ENCODE results near the gene MINDY4.

MINDY4 gene

GRCh38 chr7:30859940-30860496 lies 88.8 kb downstream of the MINDY4 start:
- no peak for DNase-seq

- no peak for DNase-seq
These were observed 90.4 kb downstream of the MINDY4 start for GRCh38 chr7:30861612-30862011.

DNA sequence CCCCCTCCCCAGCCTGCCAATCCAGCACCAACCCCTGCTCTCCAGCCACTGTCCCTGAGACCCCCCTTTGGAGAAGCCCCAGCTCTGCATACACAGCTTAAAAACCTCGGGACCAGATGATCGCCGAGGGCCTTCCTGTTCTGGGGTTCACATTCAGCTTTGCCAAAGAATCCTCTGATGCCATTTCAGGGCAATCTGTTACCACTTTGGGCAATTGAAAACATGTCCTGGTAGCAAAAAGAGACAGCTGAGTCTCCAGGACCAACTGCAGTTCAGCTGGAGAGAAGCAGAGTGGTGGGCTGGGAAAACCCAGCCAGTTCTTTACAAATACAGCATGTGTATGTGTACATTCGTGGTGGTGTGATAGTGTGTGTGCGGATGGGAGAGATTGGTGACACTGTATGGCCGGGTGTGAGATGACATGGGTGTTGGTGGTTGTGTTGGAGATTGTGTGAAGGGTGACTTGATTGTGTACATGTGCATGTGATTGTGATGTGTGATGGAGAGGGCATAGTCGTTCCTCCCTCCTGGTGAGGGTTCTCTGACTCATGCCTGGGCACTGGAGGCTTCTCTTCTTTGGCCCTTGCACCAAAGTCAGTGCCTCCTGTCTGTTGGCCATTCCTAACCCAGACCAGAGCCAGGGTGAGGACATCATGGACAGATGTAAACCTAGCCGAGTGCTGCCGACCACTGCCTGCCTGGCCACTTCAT lies 91.9 kb downstream of the MINDY4 start:
- no peak for DNase-seq

DNA sequence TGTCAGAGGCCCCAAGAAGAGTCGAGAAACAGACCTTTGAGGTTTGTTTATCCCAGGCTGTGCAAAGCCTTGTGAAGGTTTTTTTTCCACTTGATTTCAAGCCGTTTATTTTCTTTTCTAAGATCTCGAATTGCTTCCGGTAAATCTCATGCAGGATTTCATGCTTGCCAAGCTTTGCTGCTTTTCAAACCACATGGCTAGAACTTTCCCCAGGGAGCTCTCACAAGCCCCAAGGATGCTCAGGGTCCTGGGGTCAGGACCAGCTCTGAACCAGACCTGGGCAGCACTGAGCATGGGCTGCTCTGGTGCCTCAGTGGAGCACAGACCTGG lies 92.5 kb downstream of the MINDY4 start:
- no peak for DNase-seq

DNA sequence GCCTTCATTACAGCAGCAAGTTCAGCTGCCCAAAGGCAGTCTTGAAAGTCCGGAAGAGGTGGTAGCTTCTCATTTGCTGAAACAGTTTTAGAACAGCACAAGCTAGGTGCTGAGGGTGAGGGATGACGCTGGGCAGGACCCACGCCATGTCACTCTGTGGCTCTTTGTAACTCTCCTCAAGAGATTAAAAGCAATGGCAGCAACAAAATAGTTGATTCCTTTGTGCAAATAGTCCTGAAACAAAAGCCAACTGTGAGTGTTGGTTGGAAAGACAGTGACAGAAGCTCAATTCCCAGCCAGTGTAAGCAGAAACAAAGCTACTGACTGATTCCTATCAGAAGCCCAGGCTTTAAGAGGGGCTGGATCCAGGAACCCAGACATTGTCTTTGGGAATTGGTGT lies 92.9 kb downstream of the MINDY4 start:
- DNase-seq, result no peak

- DNase-seq, result no peak
These were observed 93.9 kb downstream of the MINDY4 start for GRCh38 chr7:30865076-30865475.

GRCh38 chr7:30865821-30866220 lies 94.6 kb downstream of the MINDY4 start:
- DNase-seq, result no peak

GRCh38 chr7:30866939-30867338 lies 95.7 kb downstream of the MINDY4 start:
- DNase-seq, result no peak

DNA sequence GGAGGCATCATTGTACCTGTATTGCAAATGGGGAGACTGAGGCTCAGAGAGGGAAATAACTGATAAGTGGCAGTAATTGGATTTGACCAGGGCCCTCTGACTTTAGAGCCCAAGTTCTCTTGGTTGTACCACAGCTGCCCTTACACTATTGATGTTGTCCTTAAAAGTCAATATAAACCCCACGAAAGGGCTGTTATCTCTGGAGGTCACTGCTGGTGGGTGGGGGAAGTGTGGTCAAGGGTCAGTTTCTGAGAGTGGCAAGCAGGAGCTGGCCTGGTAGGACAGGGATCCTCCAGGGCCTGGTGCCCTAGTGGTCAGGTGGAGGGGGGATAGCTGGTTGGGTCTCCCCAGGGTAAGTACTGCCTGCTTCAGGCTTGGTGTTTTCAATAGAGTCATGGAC lies 96.3 kb downstream of the MINDY4 start:
- DNase-seq, result no peak

DNA sequence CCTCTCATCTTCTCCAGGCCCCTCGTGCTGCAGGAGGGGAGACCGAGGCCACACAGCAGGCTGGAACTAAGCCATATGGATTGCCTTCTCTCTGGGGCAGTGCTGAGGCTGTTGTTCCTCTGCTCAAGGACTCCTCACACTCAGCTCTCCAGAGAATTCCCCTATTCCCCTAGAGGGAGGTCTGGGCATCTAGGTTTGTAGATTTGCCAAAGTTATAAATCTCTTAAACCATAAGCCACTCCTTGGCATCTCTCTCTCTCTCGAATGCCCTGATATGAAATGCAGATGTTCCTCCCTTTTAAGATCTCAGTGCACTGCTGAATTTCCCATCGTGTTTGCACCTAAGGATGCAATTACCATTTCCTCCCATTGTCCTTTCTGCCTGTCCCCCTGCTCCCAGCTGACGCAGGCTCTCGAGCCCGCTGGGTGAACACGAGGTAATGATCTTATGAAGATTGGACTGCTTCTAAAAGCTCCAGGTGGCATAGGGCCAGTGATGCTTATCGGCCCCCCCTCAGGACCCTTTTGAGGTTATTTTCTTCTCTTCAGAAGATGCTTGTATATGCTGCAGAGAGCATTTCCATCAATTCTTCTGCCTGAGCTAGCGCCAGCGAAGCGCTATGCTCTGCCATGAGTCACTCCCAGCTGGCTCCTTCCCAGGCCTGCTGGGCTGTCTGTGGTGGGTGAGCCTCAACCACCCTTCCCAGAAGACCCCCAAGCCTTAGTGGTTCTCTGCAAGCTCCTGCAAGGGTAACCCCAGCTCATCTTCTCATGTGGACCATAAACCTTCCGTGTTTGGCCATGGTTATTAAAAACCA lies 98.8 kb downstream of the MINDY4 start:
- DNase-seq, result no peak

DNA sequence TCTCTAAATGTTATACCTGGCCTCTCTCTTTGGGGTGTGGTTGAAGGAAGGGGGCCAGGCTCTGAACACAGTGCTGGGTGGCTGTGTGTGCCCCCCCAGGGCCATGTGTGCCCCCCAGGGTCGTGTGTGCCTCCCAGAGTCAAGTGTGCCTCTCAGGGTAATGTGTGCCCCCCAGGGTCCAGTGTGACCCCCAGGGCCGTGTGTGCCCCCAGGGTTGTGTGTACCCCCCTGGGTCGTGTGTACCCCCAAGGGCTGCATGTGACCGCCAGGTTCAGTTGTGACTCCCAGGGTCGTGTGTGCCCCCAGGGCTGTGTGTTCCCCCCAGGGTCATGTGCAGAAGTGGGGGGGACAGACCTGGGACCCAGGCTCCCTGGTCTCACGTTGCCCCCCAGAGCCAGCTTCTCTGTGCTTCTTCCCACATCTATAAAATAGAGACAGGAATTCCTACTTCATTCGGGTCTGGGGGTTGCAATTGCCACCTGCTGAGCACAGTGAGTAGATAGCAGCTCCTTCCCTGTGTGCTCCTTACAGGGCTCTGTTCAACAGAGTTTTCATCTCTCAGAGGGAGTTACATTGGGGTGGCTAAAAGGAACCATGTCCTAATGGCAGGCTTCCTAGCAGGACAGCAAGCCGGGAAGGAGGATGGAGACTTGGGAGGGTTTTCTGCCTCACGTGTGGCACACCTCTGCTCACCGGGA lies 99.8 kb downstream of the MINDY4 start:
- DNase-seq, result no peak

GRCh38 chr7:30871655-30872054 lies 100.4 kb downstream of the MINDY4 start:
- no peak for DNase-seq

DNA sequence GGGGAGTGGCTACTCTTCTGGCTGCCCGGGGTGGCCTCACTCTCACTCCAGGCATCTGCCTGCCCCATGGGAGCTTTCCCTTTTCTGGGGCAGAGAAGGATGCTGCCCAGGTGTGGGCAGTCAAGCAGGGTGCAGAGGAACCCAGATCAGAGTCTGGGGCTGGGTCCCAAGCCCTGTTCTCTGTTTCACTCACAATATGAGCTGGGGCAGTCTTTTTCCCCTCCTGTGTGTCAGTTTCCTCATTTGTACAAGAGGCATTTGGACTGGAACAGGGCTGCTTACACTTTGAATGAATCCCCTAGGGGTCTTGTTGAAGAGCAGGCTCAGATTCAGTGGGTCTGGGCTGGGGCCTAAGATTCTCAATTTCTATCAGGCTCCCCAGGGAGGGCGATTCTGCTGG lies 102.0 kb downstream of the MINDY4 start:
- DNase-seq, result no peak

DNA sequence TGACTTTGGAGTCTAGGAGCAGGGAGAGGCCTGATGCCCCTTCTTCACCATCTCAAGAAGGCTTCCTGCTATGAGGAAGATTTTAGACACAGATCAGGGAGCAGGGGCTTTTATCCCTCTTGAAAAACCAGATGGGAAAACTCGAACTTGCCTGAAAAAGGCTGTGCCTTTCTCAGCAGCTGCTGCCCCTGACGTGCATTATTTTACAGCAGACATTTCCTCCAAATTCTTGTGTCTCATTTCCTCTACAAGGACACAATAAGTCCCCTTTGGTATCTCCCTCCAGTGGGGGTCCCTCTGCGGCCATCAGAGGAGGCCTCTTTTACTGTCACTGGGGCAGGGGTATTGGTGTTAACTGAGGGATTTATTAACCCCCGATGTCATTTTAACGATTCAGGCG lies 102.4 kb downstream of the MINDY4 start:
- no peak for DNase-seq

DNA sequence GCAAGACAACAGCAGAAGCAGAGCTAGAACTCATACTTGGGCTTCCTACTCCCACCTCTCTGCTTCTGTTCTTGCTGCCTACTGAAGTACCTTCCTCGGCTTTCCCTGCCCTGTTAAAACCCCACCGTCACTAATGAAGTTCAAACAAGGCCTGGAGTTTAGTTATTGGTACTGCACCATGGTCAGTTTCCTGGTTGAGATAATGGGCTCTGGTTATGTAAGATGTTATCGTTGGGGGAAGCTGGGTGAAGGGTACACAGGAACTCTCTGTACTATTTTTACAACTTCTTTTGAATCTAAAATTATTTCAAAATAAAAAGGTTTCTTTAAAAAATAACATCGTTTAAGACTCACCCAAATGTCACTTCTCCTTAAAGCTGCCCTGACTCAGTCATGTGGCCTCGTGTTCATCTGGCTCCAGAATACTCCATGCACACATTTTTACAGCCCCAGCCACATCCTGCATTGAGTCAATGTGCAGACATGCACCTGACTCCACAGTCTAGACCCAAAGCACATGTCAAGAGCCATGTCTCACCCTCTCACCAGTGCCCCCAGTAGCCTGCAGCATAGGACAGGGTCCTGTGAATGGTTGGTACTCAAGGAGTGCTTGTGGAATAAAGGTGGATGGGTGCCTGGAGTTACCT lies 103.6 kb downstream of the MINDY4 start:
- no peak for DNase-seq

- DNase-seq, result no peak
These were observed 106.0 kb downstream of the MINDY4 start for GRCh38 chr7:30877015-30877769.

DNA sequence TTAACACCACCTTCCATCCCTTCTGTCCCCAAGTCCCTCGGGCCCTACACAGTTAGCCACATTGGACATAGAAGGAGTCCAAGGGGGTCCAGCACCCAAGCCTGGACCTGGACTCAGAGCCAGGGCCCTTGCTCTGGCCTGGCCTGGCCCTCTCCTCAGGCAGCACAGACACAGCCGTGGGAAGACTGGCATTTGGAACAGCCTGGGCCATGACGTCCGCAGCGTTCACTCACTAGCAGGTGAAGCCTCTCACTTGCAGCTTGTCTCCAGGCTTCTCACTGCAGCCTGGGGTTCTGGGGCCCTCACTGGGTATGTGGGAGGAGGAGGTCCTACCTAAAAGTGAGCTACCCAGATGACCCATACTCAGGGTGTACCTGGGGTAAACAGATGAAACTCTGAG lies 106.8 kb downstream of the MINDY4 start:
- no peak for DNase-seq

- no peak for DNase-seq
These were observed 108.2 kb downstream of the MINDY4 start for GRCh38 chr7:30879139-30880124.

DNA sequence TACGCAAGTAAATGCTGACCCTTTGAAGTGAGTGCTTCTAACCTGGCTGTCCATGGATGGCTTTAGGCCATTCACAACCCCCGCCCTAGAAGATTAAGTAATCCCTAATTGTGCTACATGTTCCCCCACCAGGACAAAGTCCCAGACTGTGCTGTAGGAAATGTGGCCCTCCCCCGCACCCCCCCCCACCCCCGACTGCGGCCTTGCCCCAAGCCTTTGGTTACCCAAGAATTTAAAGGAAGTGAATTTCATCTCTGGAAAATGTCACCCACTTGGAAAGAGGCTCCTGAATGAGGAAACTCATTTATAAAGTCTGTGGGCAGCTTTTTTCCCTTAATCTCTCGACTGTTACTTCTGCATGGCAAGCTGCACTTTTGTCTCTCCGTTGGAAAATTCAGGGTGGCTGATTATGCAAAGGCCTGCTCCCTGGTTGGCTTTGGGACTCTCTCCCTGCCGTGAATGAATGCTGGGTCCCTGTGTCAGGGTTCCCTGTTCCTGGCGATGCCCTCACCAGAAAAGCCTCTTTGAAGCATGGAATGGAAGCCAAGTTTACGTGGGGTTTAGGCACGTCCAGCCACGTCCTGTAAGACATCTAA lies 109.0 kb downstream of the MINDY4 start:
- DNase-seq, result no peak

GRCh38 chr7:30880941-30881340 lies 109.7 kb downstream of the MINDY4 start:
- no peak for DNase-seq

GRCh38 chr7:30881448-30881847 lies 110.2 kb downstream of the MINDY4 start:
- no peak for DNase-seq
